Activated effector memory CD4-positive, alpha-beta T cell treated with Interleukin-2 at 50 U/mL for 16 hours (primary cell): ENCODE measurements around the gene MRPS14.
"Not testable (repeated sequence)": the region's sequence is repeated elsewhere in the genome, so short reads cannot be mapped to it uniquely, and the experiment has no call there.

Experiments used
- DNase-seq: peaks from one replicate; pipeline ENCODE4 v3.0.0-alpha.2; 2020

MRPS14 gene

DNA sequence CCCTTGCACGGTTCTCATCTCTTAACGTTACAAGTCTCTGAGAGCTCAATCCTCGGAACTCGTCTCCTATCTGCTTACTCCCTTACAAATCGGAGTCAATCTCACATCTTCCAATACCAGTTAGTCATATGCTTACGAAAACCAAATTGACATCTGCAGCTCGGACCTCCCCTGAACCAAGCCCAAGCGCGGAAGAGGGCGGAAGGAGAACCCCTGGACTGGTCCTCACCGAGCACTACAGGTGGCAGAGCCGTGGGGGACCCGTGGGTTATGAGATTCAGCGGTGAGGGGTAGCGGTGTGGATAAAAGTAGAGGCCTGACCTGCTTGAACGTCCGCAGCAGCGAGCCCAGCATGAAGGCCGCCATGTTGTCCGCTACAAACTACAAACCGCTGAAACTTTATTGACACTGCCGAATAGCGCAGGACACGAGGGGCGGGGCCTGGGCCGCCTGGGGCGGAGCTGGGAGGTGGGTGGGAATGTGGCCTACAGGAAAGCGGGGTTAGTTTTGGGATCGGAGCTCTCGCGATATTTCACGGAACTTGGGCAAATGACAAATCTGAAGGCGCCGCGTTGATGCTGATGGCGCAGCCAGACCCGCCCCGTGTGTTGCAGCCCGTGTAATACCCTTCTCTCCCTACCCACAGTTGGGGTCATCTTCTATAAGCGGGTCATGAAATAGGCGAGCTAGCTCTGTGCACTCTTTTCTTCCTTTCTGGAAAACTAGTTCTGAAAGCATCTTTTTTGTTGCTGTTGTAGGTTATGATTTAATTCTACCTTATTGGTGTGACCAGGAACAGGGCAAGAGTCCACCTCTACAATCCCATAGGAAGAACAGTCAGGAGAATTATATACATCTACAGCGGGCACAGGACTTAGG, at the start of gene MRPS14:
TSS of gene MRPS14 (minus strand) at position 383 of the 879 bp plus-strand sequence. CDS start at position 366, 17 bp downstream.
- peak; percentile 98 for DNase-seq

- no peak for DNase-seq
Measured at GRCh38 chr1:175072099-175072951, 49.1 kb upstream of the MRPS14 start.

- DNase-seq, result no peak
Measured at GRCh38 chr1:175071276-175071943, 48.2 kb upstream of the MRPS14 start.

DNA sequence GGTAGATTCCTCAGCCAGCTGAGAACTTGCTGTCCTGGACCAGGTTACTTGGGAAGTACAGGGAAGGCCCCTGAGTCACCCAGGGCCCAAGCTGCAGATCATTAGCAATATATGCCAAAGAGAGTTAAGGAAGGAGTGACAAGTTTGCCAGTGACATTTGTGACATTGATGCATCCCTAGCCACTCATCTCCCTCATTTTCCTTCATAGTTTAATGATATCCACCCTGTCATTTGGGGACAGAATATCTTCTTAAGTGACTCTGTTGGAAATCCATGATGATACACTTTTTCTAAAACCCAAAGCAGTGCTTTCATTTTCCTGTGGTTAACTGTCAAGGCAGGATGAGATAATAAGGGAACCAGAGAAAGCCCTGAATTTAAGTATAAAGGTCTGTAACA, 47.6 kb upstream of the MRPS14 start:
- DNase-seq, result no peak

DNA sequence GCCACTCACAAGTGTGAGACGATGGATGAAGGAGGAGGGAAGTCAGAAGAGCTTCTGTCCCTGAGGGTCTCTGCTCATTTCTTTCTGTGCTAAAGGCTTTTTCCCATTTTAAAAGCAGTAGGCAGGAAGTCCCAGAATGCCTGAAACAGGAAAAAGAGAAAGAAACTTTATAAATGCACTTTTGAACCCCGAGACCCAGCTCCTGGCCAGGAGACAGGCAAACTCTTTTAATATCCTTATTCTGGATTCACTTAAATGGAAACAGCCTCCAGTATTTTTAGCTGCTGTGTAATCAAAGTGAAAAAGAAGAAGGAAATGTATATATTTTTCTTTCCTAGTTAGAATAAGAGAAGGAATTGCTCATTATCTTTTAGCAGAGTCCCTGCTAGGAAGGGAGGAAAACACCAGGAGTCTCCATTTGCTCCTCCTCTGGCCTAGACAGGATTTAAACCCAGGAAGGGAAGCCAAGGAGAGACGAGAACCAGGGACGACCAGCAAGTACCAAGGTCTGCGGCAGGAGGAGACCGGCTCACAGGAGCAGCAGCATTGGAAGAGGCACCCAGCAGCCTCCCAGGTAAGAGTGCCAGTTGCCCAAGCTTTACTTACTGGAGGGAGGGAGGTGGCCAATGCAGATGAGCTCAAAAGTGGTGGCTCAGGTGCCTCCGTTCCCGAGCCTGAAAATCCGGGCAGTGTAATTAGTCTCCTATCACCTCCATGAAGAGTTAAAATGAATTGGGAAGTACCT, 44.3 kb upstream of the MRPS14 start, which contains the start of gene TNN:
TSS of gene TNN (plus strand) at position 472 of the 745 bp plus-strand sequence. CDS start 9,586 bp downstream, outside the sequence.
- no peak for DNase-seq

DNA sequence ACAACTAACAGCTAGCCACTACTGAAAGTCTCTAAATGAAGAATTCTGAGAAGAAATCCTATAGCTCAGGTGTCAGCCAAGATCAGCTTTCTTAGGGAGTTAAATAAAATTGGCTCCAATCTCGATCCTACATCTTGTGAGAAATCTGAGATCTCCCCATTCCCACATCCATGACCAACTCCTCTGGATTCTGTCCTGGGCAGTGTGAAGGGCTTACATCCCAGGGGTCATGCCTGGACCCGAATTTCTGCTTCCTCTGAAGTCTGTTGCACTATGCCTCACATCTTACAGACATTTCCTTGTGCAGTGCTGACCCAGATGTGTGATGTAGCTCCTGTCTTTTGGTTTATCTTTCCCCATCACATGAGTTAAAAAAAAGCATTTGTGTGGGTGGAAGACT, 39.6 kb upstream of the MRPS14 start:
- no peak for DNase-seq

- DNase-seq, result no peak
Measured at GRCh38 chr1:175062339-175062738, 39.1 kb upstream of the MRPS14 start.

DNA sequence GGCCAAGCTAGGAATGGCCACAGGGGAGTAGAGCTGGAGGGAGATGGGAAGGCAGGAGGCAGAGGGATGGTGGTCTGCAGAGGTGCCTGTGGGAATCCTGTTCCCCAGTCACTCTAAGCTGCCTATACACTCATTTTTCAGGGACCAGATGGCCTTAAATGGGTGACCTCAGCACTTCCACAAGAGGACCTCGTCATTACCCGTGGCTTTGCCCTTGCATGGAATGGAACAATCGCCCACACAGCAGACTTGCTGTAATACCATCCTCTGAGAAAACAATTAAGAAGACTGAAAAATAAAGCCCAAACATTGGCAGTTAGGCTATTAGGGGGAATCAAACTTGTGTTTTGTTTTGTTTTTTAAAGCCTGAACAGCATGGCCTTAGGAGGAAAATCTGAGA, 31.5 kb upstream of the MRPS14 start:
- no peak for DNase-seq

- no peak for DNase-seq
Measured at GRCh38 chr1:175050992-175051391, 27.8 kb upstream of the MRPS14 start.

DNA sequence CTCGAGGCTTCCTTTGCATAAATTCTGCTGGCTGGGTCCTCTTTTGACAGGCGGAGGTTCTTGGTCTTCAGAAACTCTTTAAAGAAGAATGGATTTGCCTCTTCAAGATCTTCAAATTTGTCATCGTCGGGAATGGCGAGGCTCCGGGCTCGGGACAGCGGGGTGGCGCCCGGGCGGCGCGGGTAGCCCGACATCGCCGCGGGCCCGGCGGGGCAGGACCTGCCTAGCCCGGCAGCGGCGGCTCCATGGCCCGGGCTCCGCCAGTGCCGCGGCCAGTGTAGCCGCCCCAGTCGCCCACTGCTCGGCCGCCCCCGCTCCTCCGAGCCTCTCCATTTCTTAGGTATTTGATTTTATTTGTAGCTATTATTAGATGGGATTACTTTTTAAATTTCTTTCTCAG, 22.3 kb upstream of the MRPS14 start:
- DNase-seq, result no peak

- DNase-seq, result no peak
Measured at GRCh38 chr1:175045097-175045496, 21.9 kb upstream of the MRPS14 start.

- not testable (repeated sequence) for DNase-seq
Measured at GRCh38 chr1:175044591-175044990, 21.4 kb upstream of the MRPS14 start.

GRCh38 chr1:175043824-175044223, 20.6 kb upstream of the MRPS14 start:
- DNase-seq, result no peak

DNA sequence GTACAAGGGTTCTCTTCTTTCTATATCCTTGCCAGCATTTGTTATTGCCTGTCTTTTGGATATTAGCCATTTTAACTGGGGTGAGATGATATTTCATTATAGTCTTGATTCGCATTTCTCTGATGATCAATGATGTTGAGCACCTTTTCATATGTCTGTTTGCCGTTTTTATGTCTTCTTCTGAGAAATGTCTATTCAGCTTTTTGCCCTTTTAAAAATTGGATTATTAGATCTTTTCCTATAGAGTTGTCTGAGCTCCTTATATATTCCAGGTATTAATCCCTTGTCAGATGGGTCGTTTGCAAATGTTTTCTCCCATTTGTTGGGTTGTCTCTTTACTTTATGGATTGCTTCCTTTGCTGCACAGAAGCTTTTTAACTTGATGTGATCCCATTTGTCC, 19.4 kb upstream of the MRPS14 start:
- DNase-seq, result no peak

- DNase-seq, result no peak
Measured at GRCh38 chr1:175040324-175040879, 17.2 kb upstream of the MRPS14 start.

GRCh38 chr1:175037416-175037815, 14.2 kb upstream of the MRPS14 start:
- DNase-seq, result no peak

DNA sequence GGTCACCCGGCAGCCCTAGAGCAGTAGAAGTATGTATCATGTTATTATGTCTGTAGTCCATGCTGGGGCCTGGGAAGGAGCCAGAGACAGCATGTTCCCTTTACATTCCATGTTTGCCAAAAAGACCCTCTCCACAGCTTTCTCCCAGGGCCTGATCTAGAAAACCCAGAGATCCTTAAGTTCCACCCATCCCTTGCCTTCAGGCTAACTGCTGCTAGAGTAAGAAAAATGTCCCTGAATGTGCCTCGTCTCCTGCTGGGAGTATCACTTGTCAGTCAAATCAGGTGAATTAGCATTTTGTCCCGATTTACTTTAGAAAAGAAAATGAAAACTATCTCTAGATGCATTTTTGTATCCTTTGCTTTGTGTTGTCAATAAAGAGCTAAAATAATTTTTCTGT, 13.3 kb upstream of the MRPS14 start:
- no peak for DNase-seq

GRCh38 chr1:175035865-175036264, 12.6 kb upstream of the MRPS14 start:
- no peak for DNase-seq

- DNase-seq, result no peak
Measured at GRCh38 chr1:175034775-175035174, 11.6 kb upstream of the MRPS14 start.

DNA sequence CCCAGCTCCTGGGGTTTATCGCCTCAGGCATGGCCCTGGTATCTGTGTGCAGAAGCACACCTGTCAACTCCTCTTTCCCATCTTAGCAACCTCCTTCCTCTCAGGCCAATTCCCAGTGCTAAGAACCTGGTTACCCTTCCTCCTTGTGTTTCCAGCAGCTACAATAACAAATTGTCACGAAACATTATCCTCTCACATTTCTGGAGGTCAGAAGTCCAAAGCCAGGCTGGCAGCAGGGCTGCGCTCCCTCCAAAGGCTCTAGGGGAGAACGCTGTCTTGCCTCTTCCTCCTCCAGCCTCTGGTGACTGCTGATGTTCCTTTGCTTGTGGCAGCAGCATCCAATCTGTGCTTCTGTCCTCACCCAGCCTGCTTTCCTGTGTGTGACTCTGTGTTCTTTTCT, 10.7 kb upstream of the MRPS14 start:
- no peak for DNase-seq

GRCh38 chr1:175024773-175025172, 1.5 kb upstream of the MRPS14 start:
- no peak for DNase-seq

DNA sequence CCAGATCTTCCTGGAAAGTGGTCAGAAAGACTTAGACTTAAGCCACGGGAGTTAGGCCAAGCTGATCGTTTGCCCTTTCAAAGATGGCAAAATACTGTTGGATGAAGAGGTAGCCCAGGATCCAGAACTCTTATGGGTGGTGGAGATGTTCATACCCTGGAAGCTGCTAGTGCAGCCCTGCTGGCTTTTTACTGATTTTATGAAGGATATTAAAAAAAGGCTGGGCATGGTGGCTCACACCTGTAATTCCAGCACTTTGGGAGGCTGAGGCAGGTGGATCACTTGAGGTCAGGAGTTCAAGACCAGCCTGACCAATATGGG, 657 bp upstream of the MRPS14 start:
- DNase-seq, result not testable (repeated sequence)
